ENCODE measurements around the gene MRPS6. TPM values are rescaled to one million over a fixed set of nuclear protein-coding genes. Genes with fewer than 3 reads are reported as not detected.

The MRPS6 gene
- total and polyA plus RNA-seq, 10 of the 15 experiments (the other 5 are each of a cell fraction or from before 2014, with no cell fraction given), result 32.5 to 232 (median 90.3) TPM

DNA sequence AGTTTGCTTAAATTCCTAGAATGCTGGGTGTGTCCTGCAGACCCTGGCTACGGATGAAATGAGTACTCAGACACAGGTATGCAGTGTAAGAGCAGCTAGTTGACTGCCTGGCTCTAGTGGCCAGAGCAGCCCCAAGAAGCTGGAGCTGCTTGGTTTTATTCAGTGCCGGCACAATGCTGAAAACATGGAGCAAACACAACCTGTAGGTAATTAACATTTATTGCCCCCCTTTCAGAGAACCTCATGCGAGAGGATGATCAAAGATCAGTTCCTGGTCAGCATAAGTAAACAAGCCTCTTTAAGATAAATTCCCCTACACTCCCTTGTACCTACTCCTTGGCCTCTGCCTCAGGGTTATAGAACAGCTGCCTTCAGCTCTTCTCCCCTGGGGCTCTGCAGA lies 43.2 kb downstream of the MRPS6 start:
- intact Hi-C loops (cut with micrococcal nuclease; ENCODE audit: unreplicated experiment) (loop anchor here (10.0 kb wide), 1 partner anchor 208 kb away; no protein-coding TSS in a partner anchor), in situ Hi-C loops (cut with MboI) (no loop called here)
- Histone ChIP-seq H3K36me3 (ENCODE audit: control insufficient read depth in 2 of 2, insufficient read depth in 2 of 2, low read length in 1 of 2) (peaks cover 0 to 6% of the 10 kb centered on the region in 2 experiments; a peak in 1 of 4 replicates), H3K79me2 (ENCODE audit: control insufficient read depth, insufficient read depth, low read length) (peaks cover 1% of the 10 kb centered on the region), H3K4me3 (no peak overlapping the region), H4K20me1 (ENCODE audit: control insufficient read depth, insufficient read depth) (no peaks in the 10 kb centered on the region), H3K27ac (ENCODE audit: control insufficient read depth, insufficient read depth) (no peak overlapping the region), H2AFZ (ENCODE audit: control insufficient read depth, low read depth, low read length) (no peak overlapping the region), H3K27me3 (replicated peaks in 1 of 2; ENCODE audit: control insufficient read depth in 2 of 2, insufficient read depth in 2 of 2, low read length in 1 of 2) (no peaks in the 10 kb centered on the region), H3K4me1 (ENCODE audit: control insufficient read depth, insufficient read depth, low read length) (no peaks in the 10 kb centered on the region), H3K9ac (ENCODE audit: control insufficient read depth, insufficient read depth, low read length) (no peak overlapping the region), H3K4me2 (ENCODE audit: control insufficient read depth, insufficient read depth) (no peak overlapping the region), H3K9me3 (replicated peaks; ENCODE audit: control insufficient read depth, insufficient read depth, low read length) (no peaks in the 10 kb centered on the region; the same call in 2 of the 3 replicates)
- ChIA-PET SMC1A (ENCODE audit: uncharacterized antibody, unreplicated experiment) (interaction anchor here (0.7 to 1.1 kb wide), 2 partner anchors 8 to 435 kb away, joined by 3 read pairs; no protein-coding TSS in a partner anchor), RAD21 (ENCODE audit: unreplicated experiment) (interaction anchor here (0.7 to 1.2 kb wide), 3 partner anchors 15 to 192 kb away, joined by 3 to 4 read pairs (median 4); no protein-coding TSS in a partner anchor), CTCF (interaction anchor here (1.1 kb wide), 1 partner anchor 192 kb away, joined by 6 read pairs; no protein-coding TSS in a partner anchor), POLR2A (interaction anchor here (1.5 kb wide), 1 partner anchor 12 kb away, joined by 4 read pairs; no protein-coding TSS in a partner anchor)
- 99% methylated on average over 3 of the region's 3 CpGs for WGBS (ENCODE audit: insufficient coverage, insufficient replicate concordance, low lambda C conversion rate, missing lambda C conversion rate)
- ATAC-seq (no peak), DNase-seq (ENCODE audit: low read depth, low spot score) (no peak), FAIRE-seq (no peak)
- no TSS peak for BruUV-seq (replicated peaks)
- TF ChIP-seq PAX8 (IDR thresholded peaks at IDR 0.05) (no peak), NR2F1 (conservative IDR thresholded peaks at IDR 0.05) (peak; percentile 54; the same call in 1 of the 2 replicates), WRNIP1 (IDR thresholded peaks at IDR 0.05; ENCODE audit: borderline replicate concordance, low read depth, low read length) (no peak), CBX3 (IDR thresholded peaks at IDR 0.05; ENCODE audit: borderline replicate concordance, low read depth) (no peak), USF1 (IDR thresholded peaks at IDR 0.05; ENCODE audit: borderline replicate concordance, extremely low read length, insufficient read depth, low read depth, low read length) (no peak)

GRCh38 chr21:34120867-34121266 lies 47.5 kb downstream of the MRPS6 start:
- intact Hi-C loops (cut with micrococcal nuclease; ENCODE audit: unreplicated experiment), result no loop called here
- BruUV-seq (replicated peaks), result no TSS peak
- H3K79me2 ChIP-seq (ENCODE audit: control insufficient read depth, insufficient read depth, low read length), result peaks cover 1% of the 10 kb centered on the region
- H3K27ac ChIP-seq (ENCODE audit: control insufficient read depth, insufficient read depth), result no peak overlapping the region
- H3K4me1 ChIP-seq (ENCODE audit: control insufficient read depth, insufficient read depth, low read length), result no peaks in the 10 kb centered on the region
- no peak for TF ChIP-seq SREBF2 (IDR thresholded peaks at IDR 0.05; ENCODE audit: low read length)
- no peak for TF ChIP-seq ZNF207 (IDR thresholded peaks at IDR 0.05; ENCODE audit: borderline replicate concordance)
- no peak for TF ChIP-seq SIN3A (IDR thresholded peaks at IDR 0.05; ENCODE audit: low read depth, low read length)
- TF ChIP-seq MAX (IDR thresholded peaks at IDR 0.05; ENCODE audit: low read depth, low read length), result no peak
- 95% methylated on average over 2 of the region's 2 CpGs for WGBS (ENCODE audit: insufficient coverage, insufficient replicate concordance, low lambda C conversion rate, missing lambda C conversion rate)
- H2AFZ ChIP-seq (ENCODE audit: control insufficient read depth, low read depth, low read length), result no peak overlapping the region
- DNase-seq (ENCODE audit: low read depth, low spot score) (no peak), FAIRE-seq (no peak), ATAC-seq (no peak)
- no peak overlapping the region for H3K4me3 ChIP-seq
- H3K36me3 ChIP-seq (ENCODE audit: control insufficient read depth in 2 of 2, insufficient read depth in 2 of 2, low read length in 1 of 2), result peaks cover 0 to 13% of the 10 kb centered on the region in 2 experiments
- SMC1A ChIA-PET (ENCODE audit: uncharacterized antibody, unreplicated experiment), result interaction anchor here (0.7 to 2.1 kb wide), 11 partner anchors 9 to 197 kb away, joined by 3 to 13 read pairs (median 3); no protein-coding TSS in a partner anchor
- no peaks in the 10 kb centered on the region for H3K9me3 ChIP-seq (replicated peaks; ENCODE audit: control insufficient read depth, insufficient read depth, low read length)
- H3K9ac ChIP-seq (ENCODE audit: control insufficient read depth, insufficient read depth, low read length), result no peak overlapping the region
- POLR2A ChIA-PET, result interaction anchor here (0.5 kb wide), 1 partner anchor 31 kb away, joined by 6 read pairs; no protein-coding TSS in a partner anchor
- in situ Hi-C loops (cut with MboI), result no loop called here
- RAD21 ChIA-PET (ENCODE audit: unreplicated experiment), result interaction anchor here (0.6 to 1.1 kb wide), 3 partner anchors 86 to 196 kb away, joined by 3 read pairs; no protein-coding TSS in a partner anchor
- H3K27me3 ChIP-seq (replicated peaks in 1 of 2; ENCODE audit: control insufficient read depth in 2 of 2, insufficient read depth in 2 of 2, low read length in 1 of 2), result no peaks in the 10 kb centered on the region
- no peak overlapping the region for H3K4me2 ChIP-seq (ENCODE audit: control insufficient read depth, insufficient read depth)
- no peaks in the 10 kb centered on the region for H4K20me1 ChIP-seq (ENCODE audit: control insufficient read depth, insufficient read depth)
- CTCF ChIA-PET, result interaction anchor here (1.3 to 2.4 kb wide), 4 partner anchors 9 to 202 kb away, joined by 4 to 9 read pairs (median 6); no protein-coding TSS in a partner anchor

All from GM12878 (cell line).